HepG2 (cell line): ENCODE data around the gene LRRC45. TPM values are rescaled to one million over a fixed set of nuclear protein-coding genes. Genes with fewer than 3 reads are reported as not detected.
A peak's percentile ranks its signal among the peaks of the same experiment; 100 is the strongest.

ENCODE experiments used
- CENPX ChIP-seq: sonication (generic); formaldehyde crosslinking; IDR thresholded peaks from 2 replicates; pipeline ENCODE4 v1.9.0; 2021; ENCODE audit warnings: mild to moderate bottlenecking, missing genetic modification reagents, moderate library complexity
- CHD4 ChIP-seq: fragments of 200-600 bp; sonication (generic); IDR thresholded peaks from 2 replicates; pipeline ENCODE4 v1.7.0; 2017; ENCODE audit warnings: mild to moderate bottlenecking, low read length, borderline replicate concordance
- FLYWCH1 ChIP-seq: sonication (generic); formaldehyde crosslinking; IDR thresholded peaks from 2 replicates; pipeline ENCODE4 v1.8.1; 2023; ENCODE audit warnings: mild to moderate bottlenecking, missing genetic modification reagents
- GABPA ChIP-seq, 2 experiments: IDR thresholded peaks; 2 replicates each; pipeline ENCODE4 v1.6.1; 2011 to 2016; ENCODE audit warnings: low read depth in 2 of 2, low read length in 1 of 2, missing biosample characterization in 1 of 2, missing genetic modification characterization in 1 of 2
- GATA4 ChIP-seq: sonication (generic); IDR thresholded peaks from 2 replicates; pipeline ENCODE4 v1.6.1; 2016; ENCODE audit warnings: antibody characterized with exemption, low read depth, borderline replicate concordance
- GTF2F1 ChIP-seq: fragments of 150-350 bp; IDR thresholded peaks from 2 replicates; pipeline ENCODE4 v1.6.1; 2014; ENCODE audit warnings: low read length
- IKZF4 ChIP-seq: sonication (generic); formaldehyde crosslinking; IDR thresholded peaks from 2 replicates; pipeline ENCODE4 v1.5.1; 2020; ENCODE audit warnings: borderline replicate concordance, mild to moderate bottlenecking, low read depth, missing genetic modification reagents; ENCODE audit errors: not compliant biosample characterization
- KAT7 ChIP-seq: IDR thresholded peaks from 2 replicates; pipeline ENCODE4 v1.6.1; 2018; ENCODE audit warnings: borderline replicate concordance, missing compliant biosample characterization
- KAT8 ChIP-seq: IDR thresholded peaks from 2 replicates; pipeline ENCODE4 v1.6.1; 2016; ENCODE audit warnings: missing genetic modification reagents, missing compliant biosample characterization
- MTA3 ChIP-seq: sonication (generic); formaldehyde crosslinking; IDR thresholded peaks from 2 replicates; pipeline ENCODE4 v1.4.0; 2020; ENCODE audit warnings: missing genetic modification reagents
- NPAS2 ChIP-seq: sonication (generic); formaldehyde crosslinking; IDR thresholded peaks from 2 replicates; pipeline ENCODE4 v1.8.0; 2022; ENCODE audit warnings: mild to moderate bottlenecking, missing genetic modification reagents, borderline replicate concordance
- POLR2G ChIP-seq: fragments of 200-400 bp; formaldehyde crosslinking; IDR thresholded peaks from 2 replicates; pipeline ENCODE4 v1.6.1; 2018; ENCODE audit warnings: mild to moderate bottlenecking, low read depth, low read length, moderate library complexity
- SATB2 ChIP-seq: sonication (generic); formaldehyde crosslinking; IDR thresholded peaks from 2 replicates; pipeline ENCODE4 v1.5.0; 2020; ENCODE audit warnings: missing genetic modification reagents
- SIN3A ChIP-seq: IDR thresholded peaks from 2 replicates; pipeline ENCODE4 v1.6.1; 2011; ENCODE audit warnings: low read depth, mild to moderate bottlenecking, control low read depth, low read length, borderline replicate concordance
- SIN3B ChIP-seq: fragments of 150-350 bp; IDR thresholded peaks from 2 replicates; pipeline ENCODE4 v1.6.1; 2014; ENCODE audit warnings: low read length
- SMARCE1 ChIP-seq: fragments of 450-650 bp; IDR thresholded peaks from 2 replicates; pipeline ENCODE4 v1.6.1; 2017; ENCODE audit warnings: borderline replicate concordance
- SP4 ChIP-seq: sonication (generic); formaldehyde crosslinking; IDR thresholded peaks from 2 replicates; pipeline ENCODE4 v1.8.1; 2023; ENCODE audit warnings: mild to moderate bottlenecking, missing genetic modification reagents
- ZBTB43 ChIP-seq: sonication (generic); formaldehyde crosslinking; conservative IDR thresholded peaks from 2 replicates; pipeline ENCODE4 v1.4.0; 2020; ENCODE audit warnings: missing genetic modification reagents
- ZKSCAN8 ChIP-seq: IDR thresholded peaks from 2 replicates; pipeline ENCODE4 v1.6.1; 2016; ENCODE audit warnings: borderline replicate concordance, missing genetic modification reagents, missing compliant biosample characterization
- ZMYM2 ChIP-seq: sonication (generic); formaldehyde crosslinking; IDR thresholded peaks from 2 replicates; pipeline ENCODE4 v1.8.0; 2022; ENCODE audit warnings: mild to moderate bottlenecking, missing genetic modification reagents
- ZNF143 ChIP-seq: sonication (generic); formaldehyde crosslinking; IDR thresholded peaks from 2 replicates; pipeline ENCODE4 v1.4.0; 2020; ENCODE audit warnings: missing genetic modification reagents
- ZNF549 ChIP-seq: sonication (generic); formaldehyde crosslinking; IDR thresholded peaks from 2 replicates; pipeline ENCODE4 v1.5.0; 2020; ENCODE audit warnings: missing genetic modification reagents
- ZNF605 ChIP-seq: sonication (generic); formaldehyde crosslinking; IDR thresholded peaks from 2 replicates; pipeline ENCODE4 v1.8.0; 2022; ENCODE audit warnings: mild to moderate bottlenecking, missing genetic modification reagents
- ZNF644 ChIP-seq: IDR thresholded peaks from 2 replicates; pipeline ENCODE4 v1.6.1; 2016; ENCODE audit warnings: low read depth
- ZNF879 ChIP-seq: sonication (generic); formaldehyde crosslinking; IDR thresholded peaks from 2 replicates; pipeline ENCODE4 v1.8.1; 2023; ENCODE audit warnings: missing genetic modification reagents
- ZUFSP ChIP-seq: sonication (generic); formaldehyde crosslinking; IDR thresholded peaks from 2 replicates; pipeline ENCODE4 v1.9.0; 2021; ENCODE audit warnings: missing genetic modification reagents, mild to moderate bottlenecking, borderline replicate concordance
- ZZZ3 ChIP-seq: sonication (generic); formaldehyde crosslinking; IDR thresholded peaks from 2 replicates; pipeline ENCODE4 v1.4.0; 2020; ENCODE audit warnings: missing genetic modification reagents, mild to moderate bottlenecking, borderline replicate concordance
- polyA plus RNA-seq, 8 experiments: library from polyadenylated mRNA; depleted of rRNA in 3 of 8; stranded (reverse) in 7 of 8; unstranded in 1 of 8; fragments of >200 nt; fragmentation: Illumina TruSeq in 4 of 8; extraction: Trizol in 4 of 8; gene quantifications; 2 replicates each; pipeline versions ENCODE4 v1.2.1 to v1.2.3, GENCODE V29; 2011 to 2016; ENCODE audit warnings: low read depth in 4 of 8, missing spikeins in 1 of 8, mixed read lengths in 1 of 8; ENCODE audit not compliant: insufficient read depth in 1 of 8
- total RNA-seq, 5 experiments: library from RNA; depleted of rRNA; stranded (reverse); fragments of >200 nt; fragmentation: Illumina TruSeq; extraction: Trizol; gene quantifications; 2 replicates each; pipeline ENCODE4 v1.2.3, GENCODE V29; 2016; ENCODE audit warnings: low read depth in 1 of 5
- TF ChIP-seq, protein P1 (sequence below): sonication (generic); formaldehyde crosslinking; IDR thresholded peaks from 2 replicates; pipeline ENCODE4 v1.8.0; 2023; ENCODE audit warnings: mild to moderate bottlenecking, missing genetic modification reagents

Gene LRRC45
- total and polyA plus RNA-seq, 2 of the 13 experiments (the other 11 are each of a cell fraction or from before 2014, with no cell fraction given): 11.6 to 48.1 TPM

GRCh38 chr17:82056729-82057621 lies 33.9 kb downstream of the LRRC45 start (continued):
- no peak for TF ChIP-seq SATB2
- no peak for TF ChIP-seq GABPA (IDR thresholded peaks at IDR 0.05; ENCODE audit: low read depth, low read length)
- TF ChIP-seq GABPA (CRISPR knock-in tag; IDR thresholded peaks at IDR 0.05; ENCODE audit: low read depth): peak; percentile 34; the same call in 1 of the 2 replicates
- no peak for TF ChIP-seq ZNF549
- TF ChIP-seq SIN3A: no peak
- TF ChIP-seq SIN3B: no peak
- peak; percentile 69; the same call in 1 of the 2 replicates for TF ChIP-seq ZZZ3
- TF ChIP-seq CENPX (CRISPR knock-in tag): no peak
- TF ChIP-seq GTF2F1: no peak; the same call in 1 of the 2 replicates
- no peak for TF ChIP-seq CHD4
- TF ChIP-seq ZUFSP (CRISPR knock-in tag): no peak
- no peak for TF ChIP-seq MTA3 (CRISPR knock-in tag)
- TF ChIP-seq, protein P1, sequence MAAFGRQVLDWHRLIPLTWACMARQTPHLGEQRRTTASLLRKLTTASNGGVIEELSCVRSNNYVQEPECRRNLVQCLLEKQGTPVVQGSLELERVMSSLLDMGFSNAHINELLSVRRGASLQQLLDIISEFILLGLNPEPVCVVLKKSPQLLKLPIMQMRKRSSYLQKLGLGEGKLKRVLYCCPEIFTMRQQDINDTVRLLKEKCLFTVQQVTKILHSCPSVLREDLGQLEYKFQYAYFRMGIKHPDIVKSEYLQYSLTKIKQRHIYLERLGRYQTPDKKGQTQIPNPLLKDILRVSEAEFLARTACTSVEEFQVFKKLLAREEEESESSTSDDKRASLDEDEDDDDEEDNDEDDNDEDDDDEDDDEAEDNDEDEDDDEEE: no peak
- no peak for TF ChIP-seq GATA4
- TF ChIP-seq FLYWCH1 (CRISPR knock-in tag): no peak
- peak; percentile 18; the same call in 1 of the 2 replicates for TF ChIP-seq KAT8
- TF ChIP-seq POLR2G: peak; percentile 52; the same call in 1 of the 2 replicates
- TF ChIP-seq SMARCE1: no peak
- peak; percentile 71 for TF ChIP-seq KAT7 (CRISPR knock-in tag)
- TF ChIP-seq ZNF605 (CRISPR knock-in tag): peak; percentile 55; the same call in 1 of the 2 replicates
- no peak for TF ChIP-seq ZMYM2
- peak; percentile 41; the same call in 1 of the 2 replicates for TF ChIP-seq ZKSCAN8 (CRISPR knock-in tag)
- TF ChIP-seq ZNF879 (CRISPR knock-in tag): 0 out of 2 replicates have a peak, but pooled peaks have one; percentile 4
- TF ChIP-seq ZNF644 (CRISPR knock-in tag): no peak
- TF ChIP-seq NPAS2: no peak
- TF ChIP-seq ZBTB43: no peak
- 0 out of 2 replicates have a peak, but pooled peaks have one; percentile 33 for TF ChIP-seq ZNF143 (CRISPR knock-in tag)
- TF ChIP-seq IKZF4 (CRISPR knock-in tag): no peak
- TF ChIP-seq SP4: peak; percentile 68
